CD4-positive, alpha-beta T cell (primary cell): Measurements from ENCODE around the gene IL3. TPM values are rescaled to one million over a fixed set of nuclear protein-coding genes. Genes with fewer than 3 reads are reported as not detected.

Experiments
- ATAC-seq: fragments of 200-7000 bp; cut with Tn5 transposase; one replicate; pipeline ENCODE4 v1.10.0; 2022; ENCODE audit warnings: mild to moderate bottlenecking; ENCODE audit not compliant: poor library complexity
- CTCF ChIA-PET: fragments of 350-600 bp; sonication (Branson Sonifier 250); formaldehyde crosslinking; loops from one replicate; lab custom pipeline; 2021; ENCODE audit warnings: antibody characterized with exemption, inconsistent platforms; lab: Charles Lee
- POLR2A ChIA-PET: fragments of 350-600 bp; sonication (Branson Sonifier 250); formaldehyde crosslinking; loops from one replicate; lab custom pipeline; 2021; ENCODE audit warnings: antibody characterized with exemption, inconsistent platforms; lab: Charles Lee
- DNase-seq, 14 experiments: peaks; one replicate each; pipeline ENCODE4 v3.0.0-alpha.2; 2013 to 2020; ENCODE audit warnings: mixed read lengths in 2 of 14
- H3K27ac ChIP-seq, 2 donors: one replicate each; pipeline versions ENCODE4 v1.5.1 to v1.7.0; 2013; ENCODE audit warnings: low read length in 2 of 2, low read depth in 1 of 2, mild to moderate bottlenecking in 1 of 2
- H3K27me3 ChIP-seq, 2 experiments: 1 replicate in 1 of 2; 2 replicates in 1 of 2; pipeline versions ENCODE4 v1.6.1 to v1.7.0; 2013; ENCODE audit warnings: low read length in 2 of 2, control low read depth in 1 of 2, mild to moderate bottlenecking in 1 of 2, moderate library complexity in 1 of 2; ENCODE audit not compliant: insufficient read depth in 2 of 2, control insufficient read depth in 1 of 2
- H3K36me3 ChIP-seq: one replicate; pipeline ENCODE4 v1.6.1; 2013; ENCODE audit warnings: low read length, control low read depth; ENCODE audit not compliant: insufficient read depth
- H3K4me1 ChIP-seq: one replicate; pipeline ENCODE4 v1.6.1; 2013; ENCODE audit warnings: low read length, control low read depth; ENCODE audit not compliant: insufficient read depth
- H3K4me3 ChIP-seq: one replicate; pipeline ENCODE4 v1.5.1; 2013; ENCODE audit warnings: mild to moderate bottlenecking, low read length, moderate library complexity
- H3K9me3 ChIP-seq, 2 experiments: 1 replicate in 1 of 2; 2 replicates in 1 of 2; pipeline versions ENCODE4 v1.6.1 to v1.7.0; 2013; ENCODE audit warnings: low read length in 2 of 2, mild to moderate bottlenecking in 2 of 2, control low read depth in 1 of 2, moderate library complexity in 1 of 2; ENCODE audit not compliant: control insufficient read depth in 1 of 2, insufficient read depth in 1 of 2
- H3K27ac Mint-ChIP-seq: one replicate; pipeline ENCODE4 v1.8.0; 2020; ENCODE audit warnings: mixed read lengths
- H3K27me3 Mint-ChIP-seq: one replicate; pipeline ENCODE4 v1.8.0; 2021; ENCODE audit warnings: mixed read lengths
- H3K36me3 Mint-ChIP-seq: one replicate; pipeline ENCODE4 v1.8.0; 2021; ENCODE audit warnings: low read depth, mixed read lengths
- H3K4me1 Mint-ChIP-seq: one replicate; pipeline ENCODE4 v1.8.0; 2021; ENCODE audit warnings: low read depth, mixed read lengths
- H3K4me3 Mint-ChIP-seq: one replicate; pipeline ENCODE4 v1.8.0; 2020; ENCODE audit warnings: mild to moderate bottlenecking, mixed read lengths
- H3K9me3 Mint-ChIP-seq: one replicate; pipeline ENCODE4 v1.8.0; 2020; ENCODE audit warnings: mixed read lengths
- intact Hi-C, 2 experiments: fragments of 100-400 bp; cut with DNase I in 1 of 2; cut with micrococcal nuclease in 1 of 2; formaldehyde crosslinking; loops; one replicate each; pipeline versions ENCODE4 v1.15.1 to v1.9.0; 2023 to 2025; cut with DNase I, micrococcal nuclease
- total RNA-seq, 174 experiments: library from RNA in 2 of 174; stranded (reverse) in 2 of 174; gene quantifications; one replicate each; pipeline ENCODE4 v1.2.3 and lab custom pipeline; 2021 to 2026
- TF ChIP-seq, protein P1 (sequence below): fragments of 200-600 bp; IDR thresholded peaks from one replicate; pipeline ENCODE4 v1.8.0; 2022; ENCODE audit warnings: antibody characterized with exemption, mild to moderate bottlenecking

Gene IL3
- total RNA-seq, 2 experiments from 2014 or later, result not detected

DNA sequence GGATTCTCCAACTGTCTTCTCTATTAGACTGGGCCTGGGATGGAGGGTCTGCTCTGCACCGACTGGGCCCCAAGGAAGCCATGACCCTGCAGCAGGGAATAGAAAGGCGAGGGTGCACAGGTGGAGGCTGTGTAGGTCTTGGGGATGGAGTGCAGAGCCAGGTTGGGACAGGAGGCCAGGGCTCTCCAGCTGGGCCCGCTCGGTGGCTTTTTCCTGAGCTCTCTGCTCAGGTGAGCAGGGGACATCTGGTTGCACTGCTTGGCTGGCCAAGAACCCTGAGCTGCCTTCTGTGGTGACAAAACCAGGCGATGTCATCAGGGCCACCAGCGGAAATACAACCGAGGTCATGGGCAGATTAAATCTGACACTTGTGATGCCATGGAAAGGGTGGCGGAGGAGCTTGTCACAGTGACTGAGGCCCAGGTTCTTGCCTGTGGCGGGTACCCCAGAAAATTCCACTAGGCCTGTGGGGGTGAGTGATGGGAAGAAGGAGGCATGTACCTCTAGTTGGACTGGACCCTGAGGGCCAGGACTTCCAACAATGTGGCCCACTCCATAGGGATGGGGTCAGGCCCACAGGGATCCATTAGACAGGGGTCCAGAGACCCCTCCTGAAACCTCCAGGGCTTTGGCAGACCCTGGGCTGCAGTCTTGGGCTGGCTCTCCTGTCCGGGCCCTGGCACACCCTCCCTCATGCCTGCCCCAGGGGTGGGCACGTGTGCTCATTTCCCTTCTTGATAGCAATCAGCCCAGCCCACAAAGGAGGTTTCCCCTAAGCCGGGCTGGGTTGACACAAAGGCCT lies 4.4 kb upstream of the IL3 start:
- H3K4me3 Mint-ChIP-seq, result peak overlapping the region; percentile 23
- ChIA-PET CTCF (no interaction called here), POLR2A (interaction anchor here (0.7 kb wide), 1 partner anchor 45 kb away, joined by 3 read pairs; no protein-coding TSS in a partner anchor)
- Histone ChIP-seq H3K27me3 (peaks cover 0 to 2% of the 10 kb centered on the region in 2 experiments), H3K27ac (peak overlapping the region in 1 of 2 donors; percentile 79), H3K4me1 (peaks cover 66% of the 10 kb centered on the region), H3K4me3 (no peak overlapping the region), H3K9me3 (no peaks in the 10 kb centered on the region), H3K36me3 (no peaks in the 10 kb centered on the region)
- no peaks in the 10 kb centered on the region for H3K36me3 Mint-ChIP-seq
- ATAC-seq (peak; percentile 74), DNase-seq (peak in 11 of 14 experiments; percentile 16 to 84 (median 36))
- peak overlapping the region; percentile 83 for H3K27ac Mint-ChIP-seq
- no peaks in the 10 kb centered on the region for H3K9me3 Mint-ChIP-seq
- H3K27me3 Mint-ChIP-seq, result no peaks in the 10 kb centered on the region
- TF ChIP-seq, protein P1, sequence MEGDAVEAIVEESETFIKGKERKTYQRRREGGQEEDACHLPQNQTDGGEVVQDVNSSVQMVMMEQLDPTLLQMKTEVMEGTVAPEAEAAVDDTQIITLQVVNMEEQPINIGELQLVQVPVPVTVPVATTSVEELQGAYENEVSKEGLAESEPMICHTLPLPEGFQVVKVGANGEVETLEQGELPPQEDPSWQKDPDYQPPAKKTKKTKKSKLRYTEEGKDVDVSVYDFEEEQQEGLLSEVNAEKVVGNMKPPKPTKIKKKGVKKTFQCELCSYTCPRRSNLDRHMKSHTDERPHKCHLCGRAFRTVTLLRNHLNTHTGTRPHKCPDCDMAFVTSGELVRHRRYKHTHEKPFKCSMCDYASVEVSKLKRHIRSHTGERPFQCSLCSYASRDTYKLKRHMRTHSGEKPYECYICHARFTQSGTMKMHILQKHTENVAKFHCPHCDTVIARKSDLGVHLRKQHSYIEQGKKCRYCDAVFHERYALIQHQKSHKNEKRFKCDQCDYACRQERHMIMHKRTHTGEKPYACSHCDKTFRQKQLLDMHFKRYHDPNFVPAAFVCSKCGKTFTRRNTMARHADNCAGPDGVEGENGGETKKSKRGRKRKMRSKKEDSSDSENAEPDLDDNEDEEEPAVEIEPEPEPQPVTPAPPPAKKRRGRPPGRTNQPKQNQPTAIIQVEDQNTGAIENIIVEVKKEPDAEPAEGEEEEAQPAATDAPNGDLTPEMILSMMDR, result no peak
- intact Hi-C loops, result loop anchor here in 1 of 2 experiments (5.0 kb wide), 1 partner anchor 34 kb away; no protein-coding TSS in a partner anchor
- peaks cover 42% of the 10 kb centered on the region for H3K4me1 Mint-ChIP-seq

DNA sequence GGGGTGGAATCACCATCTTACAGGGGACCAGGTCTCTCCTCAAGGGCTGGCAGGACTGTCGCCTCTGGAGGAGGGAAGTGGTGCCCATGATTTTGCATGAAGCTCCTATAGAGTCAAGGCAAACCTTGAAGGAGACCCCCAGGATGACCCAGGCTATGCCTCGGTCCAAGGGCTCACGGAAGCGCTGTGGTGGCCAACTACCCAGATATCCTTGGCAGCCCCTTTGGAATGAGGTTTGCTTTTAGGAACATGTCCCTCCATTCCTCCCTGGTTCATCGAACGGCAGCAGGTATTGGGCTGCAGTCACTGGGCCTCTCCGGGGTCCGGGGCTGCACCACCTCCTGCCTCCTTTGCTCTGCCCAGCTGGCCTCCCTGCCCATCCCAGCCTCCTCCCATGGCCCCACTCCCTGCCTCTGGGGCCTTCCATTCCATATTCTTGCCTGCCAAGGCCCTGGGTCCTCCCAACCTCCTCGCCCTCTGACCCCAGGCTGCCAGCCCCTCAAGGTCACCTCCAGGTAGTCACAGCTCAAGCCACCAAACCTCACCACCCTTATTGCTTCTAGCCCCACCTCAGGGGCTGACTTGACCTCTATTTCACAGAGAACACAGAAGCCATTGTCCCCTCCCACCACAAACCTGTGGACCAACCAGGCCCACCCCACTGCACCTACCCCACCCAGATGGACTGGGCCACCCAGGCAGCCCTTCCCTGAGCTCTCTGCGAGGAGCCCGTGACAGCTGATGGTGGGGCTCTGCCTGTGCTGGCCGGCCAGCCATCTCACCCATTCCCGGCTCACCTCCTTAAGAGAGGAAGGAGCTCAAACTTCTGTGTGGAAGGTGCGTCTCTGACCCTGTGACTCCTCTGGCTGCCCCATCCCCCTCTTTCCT lies 3.6 kb upstream of the IL3 start:
- Histone ChIP-seq H3K4me1 (peaks cover 66% of the 10 kb centered on the region), H3K9me3 (no peaks in the 10 kb centered on the region), H3K27me3 (no peaks in the 10 kb centered on the region), H3K27ac (peak overlapping the region in 1 of 2 donors; percentile 79), H3K36me3 (no peaks in the 10 kb centered on the region), H3K4me3 (no peak overlapping the region)
- Mint-ChIP-seq H3K4me3 (no peak overlapping the region), H3K9me3 (no peaks in the 10 kb centered on the region), H3K36me3 (no peaks in the 10 kb centered on the region), H3K4me1 (peaks cover 42% of the 10 kb centered on the region), H3K27me3 (no peaks in the 10 kb centered on the region), H3K27ac (peak overlapping the region; percentile 83)
- ATAC-seq (no peak), DNase-seq (peak in 2 of 14 experiments; percentile 8 to 23)
- ChIA-PET POLR2A (no interaction called here), CTCF (no interaction called here)
- TF ChIP-seq, protein P1, result no peak
- intact Hi-C loops, result loop anchor here in 1 of 2 experiments (5.0 kb wide), 1 partner anchor 35 kb away; no protein-coding TSS in a partner anchor

DNA sequence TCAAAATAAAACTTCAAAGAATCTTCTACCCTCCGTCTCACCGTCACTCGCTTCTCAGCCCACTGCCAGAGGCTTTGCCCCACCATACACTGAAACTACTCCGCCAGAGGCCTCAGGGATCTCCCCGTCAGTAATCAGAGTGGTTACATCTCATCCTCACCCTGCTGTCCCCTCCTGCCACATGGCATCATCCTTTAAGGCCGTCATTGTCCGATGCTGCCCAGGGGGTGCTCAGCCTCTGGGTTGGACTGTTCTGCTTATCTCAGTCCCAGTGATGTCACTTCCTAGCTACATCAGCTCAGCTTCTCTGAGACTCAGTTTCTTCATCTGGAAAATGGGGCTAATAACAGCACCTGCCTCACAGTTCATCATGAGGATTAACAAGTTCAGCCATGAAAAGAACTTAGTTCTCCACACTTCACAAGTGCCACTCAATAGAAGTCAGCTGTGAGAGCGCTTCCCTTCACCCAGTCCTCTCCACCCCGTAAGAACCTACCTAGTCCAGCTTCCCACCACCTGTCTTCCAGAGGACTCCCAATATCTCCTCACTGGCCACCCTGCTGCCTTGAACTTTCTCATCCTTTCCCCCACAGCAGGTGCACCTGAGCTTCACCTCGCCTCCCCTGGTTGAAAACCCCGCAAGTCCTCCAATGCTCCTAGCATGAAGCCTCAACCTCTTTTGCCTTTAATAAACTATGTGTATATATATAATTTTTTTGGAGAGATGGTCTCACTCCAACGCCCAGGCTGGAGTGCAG lies 2.8 kb upstream of the IL3 start:
- no peaks in the 10 kb centered on the region for H3K36me3 Mint-ChIP-seq
- H3K4me3 Mint-ChIP-seq, result no peak overlapping the region
- Histone ChIP-seq H3K27ac (no peak overlapping the region), H3K4me1 (peaks cover 66% of the 10 kb centered on the region), H3K9me3 (no peaks in the 10 kb centered on the region), H3K36me3 (no peaks in the 10 kb centered on the region), H3K27me3 (no peaks in the 10 kb centered on the region), H3K4me3 (no peak overlapping the region)
- peaks cover 42% of the 10 kb centered on the region for H3K4me1 Mint-ChIP-seq
- intact Hi-C loops, result loop anchor here in 1 of 2 experiments (5.0 kb wide), 1 partner anchor 35 kb away; no protein-coding TSS in a partner anchor
- no peaks in the 10 kb centered on the region for H3K9me3 Mint-ChIP-seq
- H3K27me3 Mint-ChIP-seq, result no peaks in the 10 kb centered on the region
- no peak for ATAC-seq
- TF ChIP-seq, protein P1, result no peak
- peak in 2 of 14 experiments; percentile 3 to 16 for DNase-seq
- H3K27ac Mint-ChIP-seq, result no peak overlapping the region
- ChIA-PET CTCF (interaction anchor here (0.6 kb wide), 1 partner anchor 69 kb away, joined by 3 read pairs; no protein-coding TSS in a partner anchor), POLR2A (no interaction called here)
